Measurements from ENCODE around the gene PDIA5.

- no peak for TF ChIP-seq EZH2 (IDR thresholded peaks at IDR 0.05)
- no peak for TF ChIP-seq POLR2AphosphoS5 (IDR thresholded peaks at IDR 0.05; ENCODE audit: borderline replicate concordance, low read depth, low read length)
Measured at GRCh38 chr3:123157209-123157597, 90.4 kb downstream of the PDIA5 start.

Data from SK-N-MC (cell line).